ENCODE measurements around the gene AKAP10. TPM values are rescaled to one million over a fixed set of nuclear protein-coding genes. Genes with fewer than 3 reads are reported as not detected.

The AKAP10 gene
- total and polyA plus RNA-seq, 7 donors: 4.2 to 16.8 (median 11.1) TPM

DNA sequence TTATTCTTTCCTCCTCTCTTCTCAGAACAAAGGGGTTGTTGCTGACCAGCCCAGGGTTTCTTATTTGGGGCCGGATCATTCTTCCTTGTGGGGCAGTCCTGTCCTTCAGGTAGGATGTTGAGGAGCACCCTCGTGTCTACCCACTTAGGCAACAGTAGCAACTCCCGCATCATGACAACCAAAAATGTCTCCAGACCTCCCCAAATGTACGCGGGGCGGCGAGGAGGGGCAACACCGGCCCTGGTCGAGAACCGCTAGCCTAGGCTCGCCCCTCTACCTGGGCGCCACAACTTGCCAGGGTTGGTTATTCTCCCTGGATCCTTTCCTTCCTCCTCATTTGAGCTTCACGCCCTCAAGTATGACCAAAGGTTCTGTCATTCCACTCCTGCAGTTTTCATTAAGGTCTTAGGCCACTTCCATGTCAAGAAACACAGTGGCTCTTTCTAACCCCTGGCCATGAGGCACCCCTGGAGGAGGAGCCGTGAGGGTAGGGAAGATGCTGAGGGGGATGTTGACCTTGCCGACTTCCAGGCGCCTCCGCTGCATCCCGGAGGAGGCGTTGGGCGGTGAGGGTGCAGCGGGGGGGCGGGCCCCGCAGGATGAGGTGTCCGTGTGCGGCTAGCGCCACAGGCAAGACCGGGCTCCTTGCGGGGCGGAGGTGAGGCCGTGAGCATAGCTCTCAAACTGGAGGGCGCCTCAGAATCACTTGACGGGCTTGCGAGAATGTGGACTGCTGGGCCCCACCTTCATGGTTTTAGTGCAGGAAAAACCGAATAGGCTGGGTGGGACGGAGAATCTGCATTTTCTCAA, 30.8 kb upstream of the AKAP10 start:
- Histone ChIP-seq H3K27me3 (ENCODE audit: insufficient read depth in 3 of 3, low read length in 2 of 3) (peaks cover 0 to 61% (median 3%) of the 10 kb centered on the region in 3 donors), H3K36me3 (ENCODE audit: insufficient read depth in 1 of 2, low read depth in 1 of 2) (no peaks in the 10 kb centered on the region), H3K4me1 (peaks cover 4% of the 10 kb centered on the region), H3K4me3 (peak overlapping the region; percentile 72), H3K27ac (no peak overlapping the region), H3K9me3 (no peaks in the 10 kb centered on the region)
- WGBS, 3 donors: 25 to 29% (median 28%) methylated on average over 35 of the region's 35 CpGs
- ATAC-seq (peak; percentile 32 to 68 (median 38)), DNase-seq (peak in 1 of 2 donors; percentile 60)
- intact Hi-C loops (cut with DNase I): loop anchor here (5.0 kb wide), 2 partner anchors 84 to 109 kb away; no protein-coding TSS in a partner anchor
- TF ChIP-seq, protein P1, sequence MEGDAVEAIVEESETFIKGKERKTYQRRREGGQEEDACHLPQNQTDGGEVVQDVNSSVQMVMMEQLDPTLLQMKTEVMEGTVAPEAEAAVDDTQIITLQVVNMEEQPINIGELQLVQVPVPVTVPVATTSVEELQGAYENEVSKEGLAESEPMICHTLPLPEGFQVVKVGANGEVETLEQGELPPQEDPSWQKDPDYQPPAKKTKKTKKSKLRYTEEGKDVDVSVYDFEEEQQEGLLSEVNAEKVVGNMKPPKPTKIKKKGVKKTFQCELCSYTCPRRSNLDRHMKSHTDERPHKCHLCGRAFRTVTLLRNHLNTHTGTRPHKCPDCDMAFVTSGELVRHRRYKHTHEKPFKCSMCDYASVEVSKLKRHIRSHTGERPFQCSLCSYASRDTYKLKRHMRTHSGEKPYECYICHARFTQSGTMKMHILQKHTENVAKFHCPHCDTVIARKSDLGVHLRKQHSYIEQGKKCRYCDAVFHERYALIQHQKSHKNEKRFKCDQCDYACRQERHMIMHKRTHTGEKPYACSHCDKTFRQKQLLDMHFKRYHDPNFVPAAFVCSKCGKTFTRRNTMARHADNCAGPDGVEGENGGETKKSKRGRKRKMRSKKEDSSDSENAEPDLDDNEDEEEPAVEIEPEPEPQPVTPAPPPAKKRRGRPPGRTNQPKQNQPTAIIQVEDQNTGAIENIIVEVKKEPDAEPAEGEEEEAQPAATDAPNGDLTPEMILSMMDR (IDR thresholded peaks at IDR 0.05): no peak

DNA sequence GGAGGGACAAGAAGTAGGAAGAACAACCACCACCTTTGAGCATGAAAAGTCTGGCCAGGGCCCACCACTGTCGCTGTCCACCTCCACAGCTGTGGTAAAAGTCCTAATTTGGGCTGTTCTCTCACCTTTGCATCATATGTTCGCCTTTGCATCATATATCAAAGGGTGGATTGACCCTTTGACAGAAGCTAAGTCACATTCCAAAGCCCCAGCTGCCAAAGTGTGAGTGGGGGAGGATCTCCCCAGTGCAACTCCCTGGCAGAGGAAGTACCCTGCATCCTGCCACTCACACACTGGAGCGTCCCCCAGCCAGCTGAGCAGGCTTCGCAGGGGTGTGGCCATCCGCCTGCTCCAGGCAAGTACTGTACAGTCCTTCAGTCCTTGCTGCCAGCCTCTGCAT, 18.9 kb upstream of the AKAP10 start:
- peaks cover 4% of the 10 kb centered on the region for H3K4me1 ChIP-seq
- DNase-seq (no peak), ATAC-seq (no peak)
- no peaks in the 10 kb centered on the region for H3K9me3 ChIP-seq
- H3K27ac ChIP-seq: no peak overlapping the region
- intact Hi-C loops (cut with DNase I): no loop called here
- no peaks in the 10 kb centered on the region for H3K36me3 ChIP-seq (ENCODE audit: insufficient read depth in 1 of 2, low read depth in 1 of 2)
- WGBS, 3 donors: 19 to 28% (median 25%) methylated on average over 5 of the region's 5 CpGs
- no peak overlapping the region for H3K4me3 ChIP-seq
- TF ChIP-seq, protein P1 (IDR thresholded peaks at IDR 0.05): no peak
- no peaks in the 10 kb centered on the region for H3K27me3 ChIP-seq (ENCODE audit: insufficient read depth in 3 of 3, low read length in 2 of 3)

DNA sequence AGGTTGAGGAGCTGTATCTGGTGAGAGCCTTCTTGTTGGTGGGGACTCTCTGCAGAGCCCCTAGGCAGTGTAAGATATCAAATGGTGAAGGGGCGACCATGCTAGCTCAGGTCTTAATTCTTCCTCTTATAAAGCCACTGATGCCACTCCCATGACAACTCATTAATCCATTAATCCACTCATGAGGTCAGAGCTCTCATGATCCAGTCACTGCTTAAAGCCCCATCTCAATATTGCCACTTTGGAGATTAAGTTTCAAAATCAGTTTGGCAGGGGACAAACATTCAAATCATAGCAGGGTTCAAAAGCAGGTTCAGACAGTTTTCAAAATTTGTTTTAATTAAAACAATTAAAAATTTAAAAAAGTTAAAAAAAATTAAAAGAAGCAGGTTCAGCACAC, 18.5 kb upstream of the AKAP10 start:
- 45 to 62% (median 50%) methylated on average over 1 of the region's 1 CpG for WGBS, 3 donors
- Histone ChIP-seq H3K4me3 (no peak overlapping the region), H3K27me3 (ENCODE audit: insufficient read depth in 3 of 3, low read length in 2 of 3) (no peaks in the 10 kb centered on the region), H3K36me3 (ENCODE audit: insufficient read depth in 1 of 2, low read depth in 1 of 2) (no peaks in the 10 kb centered on the region), H3K27ac (no peak overlapping the region), H3K9me3 (no peaks in the 10 kb centered on the region), H3K4me1 (peaks cover 4% of the 10 kb centered on the region)
- intact Hi-C loops (cut with DNase I): no loop called here
- no peak for DNase-seq
- TF ChIP-seq, protein P1 (IDR thresholded peaks at IDR 0.05): no peak
- ATAC-seq: no peak

DNA sequence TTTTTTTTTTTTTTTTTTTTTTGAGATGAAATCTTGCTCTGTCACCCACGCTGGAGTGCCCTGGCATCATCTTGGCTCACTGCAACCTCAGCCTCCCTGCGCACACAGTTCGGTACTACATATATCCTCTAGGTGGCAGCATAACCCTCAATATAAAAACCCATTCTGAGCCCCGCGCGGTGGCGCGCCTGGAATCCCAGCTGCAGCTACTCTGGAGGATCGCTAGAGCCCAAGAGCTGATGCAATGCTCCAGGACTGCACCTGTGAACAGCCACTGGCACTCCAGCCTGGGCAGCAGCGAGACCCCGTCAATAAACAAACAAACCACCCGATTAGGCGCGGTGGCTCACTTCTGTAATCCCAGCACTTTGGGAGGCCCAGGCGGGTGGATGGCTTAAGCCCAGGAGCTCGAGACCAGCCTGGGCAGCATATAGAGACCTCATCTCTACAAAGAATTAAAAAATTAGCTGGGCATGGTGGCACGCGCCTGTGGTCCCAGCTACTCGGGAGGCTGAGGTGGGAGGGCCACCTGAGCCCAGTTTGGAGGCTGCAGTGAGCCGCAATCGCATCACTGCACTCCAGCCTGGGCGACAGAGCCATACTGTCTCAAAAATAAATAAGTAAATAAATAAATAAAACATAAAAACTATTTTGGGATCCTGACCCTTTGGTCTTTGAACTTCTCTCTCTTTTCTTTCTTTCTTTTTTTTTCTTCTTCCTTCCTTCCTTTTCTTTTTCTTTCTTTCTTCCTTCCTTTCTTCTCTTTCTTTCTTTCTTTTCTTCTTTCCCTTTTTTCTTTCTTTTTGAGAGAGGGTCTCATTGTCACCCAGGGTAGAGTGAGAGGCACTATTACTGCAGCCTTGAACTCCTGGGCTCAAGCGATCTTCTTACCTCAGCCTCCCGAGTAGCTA, 15.4 kb upstream of the AKAP10 start:
- WGBS, 3 donors: 21 to 22% (median 21%) methylated on average over 24 of the region's 24 CpGs
- no peak overlapping the region for H3K27ac ChIP-seq
- no peaks in the 10 kb centered on the region for H3K27me3 ChIP-seq (ENCODE audit: insufficient read depth in 3 of 3, low read length in 2 of 3)
- no peaks in the 10 kb centered on the region for H3K36me3 ChIP-seq (ENCODE audit: insufficient read depth in 1 of 2, low read depth in 1 of 2)
- no peak overlapping the region for H3K4me3 ChIP-seq
- DNase-seq (peak; percentile 87 to 93), ATAC-seq (peak; percentile 99 to 100 (median 99))
- H3K4me1 ChIP-seq: peaks cover 4% of the 10 kb centered on the region
- TF ChIP-seq, protein P1 (IDR thresholded peaks at IDR 0.05): peak; percentile 79
- no peaks in the 10 kb centered on the region for H3K9me3 ChIP-seq
- intact Hi-C loops (cut with DNase I): loop anchor here (2.0 to 5.0 kb wide), 3 partner anchors 124 to 234 kb away; no protein-coding TSS in a partner anchor
